ENCODE data around the gene XKR8. TPM values are rescaled to one million over a fixed set of nuclear protein-coding genes. Genes with fewer than 3 reads are reported as not detected.

XKR8 gene
- total and polyA plus RNA-seq, 12 donors = 2.2 to 6.0 (median 4.4) TPM

DNA sequence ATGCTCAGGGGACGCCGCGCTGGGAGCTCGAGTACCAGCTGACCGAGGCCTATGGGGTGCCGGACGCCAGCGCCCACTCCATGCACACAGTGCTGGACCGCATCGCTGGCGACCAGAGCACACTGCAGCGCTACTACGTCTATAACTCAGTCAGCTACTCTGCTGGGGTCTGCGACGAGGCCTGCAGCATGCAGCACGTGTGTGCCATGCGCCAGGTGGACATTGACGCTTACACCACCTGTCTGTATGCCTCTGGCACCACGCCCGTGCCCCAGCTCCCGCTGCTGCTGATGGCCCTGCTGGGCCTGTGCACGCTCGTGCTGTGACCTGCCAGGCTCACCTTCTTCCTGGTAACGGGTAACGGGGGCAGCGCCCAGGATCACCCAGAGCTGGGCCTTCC, 1.3 kb upstream of the XKR8 start:
- H3K27me3 ChIP-seq = no peaks in the 10 kb centered on the region
- H3K27ac ChIP-seq = no peak overlapping the region
- DNase-seq (no peak), ATAC-seq (no peak)
- no peak overlapping the region for H3K4me3 ChIP-seq
- no peak for TF ChIP-seq CTCF (IDR thresholded peaks at IDR 0.05)
- WGBS, 2 donors = 97% methylated on average over 26 of the region's 26 CpGs
- peaks cover 0 to 7% (median 0%) of the 10 kb centered on the region in 9 donors for H3K36me3 ChIP-seq
- peaks cover 7 to 31% (median 27%) of the 10 kb centered on the region in 9 donors for H3K4me1 ChIP-seq
- no peaks in the 10 kb centered on the region for H3K9me3 ChIP-seq
- intact Hi-C loops (cut with DNase I) = no loop called here

GRCh38 chr1:27960762-27961645, 1.2 kb downstream of the XKR8 start:
- H3K9me3 ChIP-seq = no peaks in the 10 kb centered on the region
- ATAC-seq = peak in 2 of 8 donors; percentile 1 to 19
- no peak for TF ChIP-seq CTCF (IDR thresholded peaks at IDR 0.05)
- H3K27me3 ChIP-seq = no peaks in the 10 kb centered on the region
- peak overlapping the region in 8 of 10 donors; percentile 61 to 92 (median 76) for H3K4me3 ChIP-seq
- peak overlapping the region in 9 of 10 donors; percentile 89 to 97 (median 93) for H3K27ac ChIP-seq
- no peak for DNase-seq
- 55 to 61% methylated on average over 13 of the region's 13 CpGs for WGBS, 2 donors
- H3K36me3 ChIP-seq = peaks cover 0 to 29% (median 2%) of the 10 kb centered on the region in 9 donors
- intact Hi-C loops (cut with DNase I) = no loop called here
- peaks cover 7 to 31% (median 27%) of the 10 kb centered on the region in 9 donors for H3K4me1 ChIP-seq

DNA sequence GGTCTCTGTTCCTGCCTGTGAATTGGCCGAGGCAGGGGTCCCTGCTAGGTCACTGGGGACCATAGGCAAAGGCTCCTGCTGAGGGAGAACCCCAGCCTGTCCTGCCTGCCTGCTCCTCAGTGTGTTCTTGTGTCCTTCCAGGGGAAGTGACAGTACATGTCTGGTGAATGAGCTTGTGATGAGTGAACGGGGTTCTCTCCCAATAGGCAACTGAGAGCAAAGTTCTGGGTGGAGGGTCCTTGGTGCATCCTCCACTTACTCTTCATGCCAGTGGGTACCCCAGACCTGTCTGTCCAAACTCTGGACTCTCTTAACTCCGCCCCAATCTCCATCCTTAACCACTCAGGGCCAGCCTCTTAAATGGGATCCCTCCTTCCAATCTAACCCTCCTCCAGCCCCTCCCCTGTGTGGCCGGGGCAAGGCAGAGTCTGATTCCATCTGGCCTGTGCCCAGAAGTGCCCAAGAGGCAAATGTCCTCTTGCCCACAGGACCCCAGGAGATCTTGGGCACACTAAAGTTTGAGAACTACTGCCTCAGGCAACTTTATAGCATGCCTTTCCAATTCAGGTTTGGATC, 2.0 kb downstream of the XKR8 start:
- peak overlapping the region in 6 of 10 donors; percentile 58 to 95 (median 92) for H3K27ac ChIP-seq
- WGBS, 2 donors = 55 to 65% methylated on average over 4 of the region's 4 CpGs
- ATAC-seq = no peak
- H3K36me3 ChIP-seq = peaks cover 0 to 37% (median 7%) of the 10 kb centered on the region in 9 donors
- no peak for DNase-seq
- peaks cover 7 to 31% (median 27%) of the 10 kb centered on the region in 9 donors for H3K4me1 ChIP-seq
- H3K4me3 ChIP-seq = peak overlapping the region in 3 of 10 donors; percentile 81 to 92 (median 88)
- no peaks in the 10 kb centered on the region for H3K9me3 ChIP-seq
- intact Hi-C loops (cut with DNase I) = no loop called here
- no peaks in the 10 kb centered on the region for H3K27me3 ChIP-seq
- TF ChIP-seq CTCF (IDR thresholded peaks at IDR 0.05) = no peak

DNA sequence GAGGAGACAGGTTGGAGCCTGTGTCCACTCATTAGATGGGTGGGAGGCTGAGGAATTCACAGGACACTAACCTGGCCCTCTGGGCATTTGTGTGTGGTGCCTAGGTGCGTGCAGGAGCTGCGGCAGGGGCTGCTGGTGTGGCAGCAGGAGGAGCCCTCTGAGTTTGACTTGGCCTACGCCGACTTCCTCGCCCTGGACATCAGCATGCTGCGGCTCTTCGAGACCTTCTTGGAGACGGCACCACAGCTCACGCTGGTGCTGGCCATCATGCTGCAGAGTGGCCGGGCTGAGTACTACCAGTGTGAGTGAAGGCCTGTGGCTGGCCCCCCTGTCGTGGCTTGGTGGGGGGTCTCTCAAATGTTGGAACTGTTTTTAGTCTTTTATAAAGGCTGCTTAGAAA, 3.6 kb downstream of the XKR8 start:
- intact Hi-C loops (cut with DNase I) = no loop called here
- H3K9me3 ChIP-seq = no peaks in the 10 kb centered on the region
- no peak overlapping the region for H3K4me3 ChIP-seq
- WGBS, 2 donors = 91 to 93% methylated on average over 11 of the region's 11 CpGs
- peaks cover 7 to 32% (median 27%) of the 10 kb centered on the region in 9 donors for H3K4me1 ChIP-seq
- ATAC-seq (no peak), DNase-seq (no peak)
- TF ChIP-seq CTCF (IDR thresholded peaks at IDR 0.05) = no peak
- no peak overlapping the region for H3K27ac ChIP-seq
- peaks cover 0 to 53% (median 18%) of the 10 kb centered on the region in 9 donors for H3K36me3 ChIP-seq
- no peaks in the 10 kb centered on the region for H3K27me3 ChIP-seq
